Measurements from ENCODE around the gene JDP2.

JDP2 gene

DNA sequence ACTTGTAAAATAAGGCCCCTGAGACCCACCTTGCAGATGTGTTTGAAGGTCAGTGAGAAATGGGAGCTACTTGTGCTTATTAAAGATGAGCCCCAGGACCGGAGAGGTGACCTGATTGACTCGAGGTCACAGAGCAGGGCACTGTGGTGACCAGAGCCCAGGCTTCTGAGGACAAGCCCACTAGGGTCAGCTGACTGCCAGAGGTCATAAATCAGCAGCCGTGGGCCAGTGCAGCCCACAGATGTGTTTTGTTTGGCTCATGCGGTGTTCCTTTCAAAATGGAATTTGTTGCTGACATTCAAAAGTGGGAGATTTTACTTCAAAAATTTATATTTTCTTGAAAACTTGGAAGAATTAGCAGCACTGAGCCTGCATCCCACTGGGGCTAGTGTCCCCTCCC is 24.5 kb downstream of the JDP2 start:
- in situ Hi-C loops (cut with MboI; ENCODE audit: low sequenced_read_pairs), result no loop called here

DNA sequence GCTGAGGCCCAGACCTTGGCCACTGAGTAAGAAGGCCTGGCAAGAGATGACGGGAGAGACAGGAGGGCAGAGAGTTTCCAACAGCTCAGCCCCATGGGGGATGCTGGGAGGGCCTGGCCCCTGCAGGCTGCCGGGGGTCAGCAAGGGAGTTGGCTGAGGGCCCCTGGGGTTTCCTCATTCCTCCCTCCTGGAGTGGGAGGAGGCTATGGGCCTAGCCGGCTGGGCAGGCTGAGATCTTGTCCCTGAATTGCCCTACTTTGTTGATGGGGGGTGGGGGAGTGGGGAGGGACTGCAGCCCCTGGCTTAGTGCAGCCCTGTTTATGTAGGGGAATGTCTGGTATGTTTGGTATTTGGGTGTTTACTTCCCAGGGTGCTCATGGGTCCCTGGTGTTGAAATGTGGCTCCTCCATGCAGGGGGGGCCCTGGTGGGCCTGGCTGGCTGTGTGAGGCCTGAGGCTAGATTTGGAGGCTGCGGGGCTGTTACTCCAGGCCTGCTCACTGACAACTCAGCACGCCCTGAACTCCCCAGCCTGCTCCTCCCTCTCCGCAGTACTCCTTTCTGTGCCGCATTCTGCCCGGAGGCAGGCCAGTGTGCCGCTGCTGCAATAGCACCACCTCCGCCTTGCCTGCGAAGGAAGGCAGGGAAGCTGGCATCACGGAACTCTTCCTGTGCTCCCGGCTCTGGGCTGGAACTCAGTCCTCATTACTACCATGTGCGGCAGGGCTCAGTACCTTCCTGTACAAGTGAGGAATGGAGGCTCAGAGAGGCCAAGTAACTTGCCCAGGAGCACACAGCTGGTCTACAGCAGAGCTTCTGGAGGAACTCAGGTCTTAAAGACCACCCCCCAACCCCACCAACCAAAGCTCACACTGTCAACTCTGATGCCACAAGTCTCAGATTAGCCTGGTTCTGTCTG is 25.3 kb downstream of the JDP2 start:
- in situ Hi-C loops (cut with MboI; ENCODE audit: low sequenced_read_pairs), result no loop called here

DNA sequence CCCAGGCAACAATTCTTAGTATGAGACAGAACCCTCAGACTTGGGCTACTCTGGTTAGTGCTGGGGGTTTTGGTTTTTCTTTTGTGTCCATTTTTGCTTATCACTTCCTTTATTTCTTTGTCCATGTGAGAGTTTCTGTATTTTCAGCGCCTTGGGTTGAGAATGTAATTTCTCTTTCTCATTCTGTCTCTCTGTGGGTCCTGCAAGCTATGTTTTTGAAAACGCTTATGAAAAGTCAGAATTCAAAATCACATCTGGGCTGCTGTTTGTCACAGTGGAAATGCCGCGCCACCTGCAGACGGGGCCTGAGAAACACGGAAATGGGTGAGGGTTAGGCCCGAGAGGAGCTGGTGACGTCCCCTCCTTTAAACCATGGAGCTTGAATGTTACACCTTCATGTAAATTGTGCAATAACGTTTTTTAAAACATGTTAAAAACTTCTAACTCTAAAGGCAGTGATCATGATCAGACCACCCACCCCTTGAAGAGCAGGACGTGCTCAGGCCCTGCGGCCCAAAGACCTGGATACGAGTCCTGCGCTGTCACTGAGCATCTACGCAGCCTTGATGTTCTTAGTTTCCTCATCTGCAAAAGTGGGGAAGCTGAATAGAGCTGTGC is 26.1 kb downstream of the JDP2 start:
- in situ Hi-C loops (cut with MboI; ENCODE audit: low sequenced_read_pairs), result no loop called here

DNA sequence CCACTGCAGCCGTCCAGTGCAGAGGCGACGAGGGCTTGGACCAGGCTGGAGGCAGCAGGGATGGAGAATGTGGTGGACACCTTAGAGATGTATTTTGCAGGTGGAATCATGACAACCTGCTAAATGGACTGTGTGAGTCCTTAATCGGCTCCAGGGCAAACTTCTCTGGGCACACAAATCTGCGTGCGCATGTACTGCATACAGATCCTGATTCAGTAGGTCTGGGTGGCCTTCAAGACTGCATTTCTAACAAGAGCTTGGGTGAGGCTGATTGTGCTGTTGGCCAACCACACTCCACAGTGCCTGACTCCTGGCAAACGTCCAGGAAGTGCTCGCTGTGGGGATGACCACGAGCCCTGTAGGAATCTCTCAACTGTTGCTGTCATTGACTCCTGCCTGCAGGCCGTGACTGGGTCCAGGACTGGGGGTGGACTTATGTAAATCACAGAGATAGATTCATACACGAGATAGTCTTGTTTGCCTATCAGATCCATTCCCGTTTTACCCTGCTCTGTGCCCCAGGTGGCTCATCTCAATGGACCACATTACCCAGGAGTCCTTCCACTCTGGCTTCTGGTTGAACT is 27.2 kb downstream of the JDP2 start:
- in situ Hi-C loops (cut with MboI; ENCODE audit: low sequenced_read_pairs), result no loop called here

DNA sequence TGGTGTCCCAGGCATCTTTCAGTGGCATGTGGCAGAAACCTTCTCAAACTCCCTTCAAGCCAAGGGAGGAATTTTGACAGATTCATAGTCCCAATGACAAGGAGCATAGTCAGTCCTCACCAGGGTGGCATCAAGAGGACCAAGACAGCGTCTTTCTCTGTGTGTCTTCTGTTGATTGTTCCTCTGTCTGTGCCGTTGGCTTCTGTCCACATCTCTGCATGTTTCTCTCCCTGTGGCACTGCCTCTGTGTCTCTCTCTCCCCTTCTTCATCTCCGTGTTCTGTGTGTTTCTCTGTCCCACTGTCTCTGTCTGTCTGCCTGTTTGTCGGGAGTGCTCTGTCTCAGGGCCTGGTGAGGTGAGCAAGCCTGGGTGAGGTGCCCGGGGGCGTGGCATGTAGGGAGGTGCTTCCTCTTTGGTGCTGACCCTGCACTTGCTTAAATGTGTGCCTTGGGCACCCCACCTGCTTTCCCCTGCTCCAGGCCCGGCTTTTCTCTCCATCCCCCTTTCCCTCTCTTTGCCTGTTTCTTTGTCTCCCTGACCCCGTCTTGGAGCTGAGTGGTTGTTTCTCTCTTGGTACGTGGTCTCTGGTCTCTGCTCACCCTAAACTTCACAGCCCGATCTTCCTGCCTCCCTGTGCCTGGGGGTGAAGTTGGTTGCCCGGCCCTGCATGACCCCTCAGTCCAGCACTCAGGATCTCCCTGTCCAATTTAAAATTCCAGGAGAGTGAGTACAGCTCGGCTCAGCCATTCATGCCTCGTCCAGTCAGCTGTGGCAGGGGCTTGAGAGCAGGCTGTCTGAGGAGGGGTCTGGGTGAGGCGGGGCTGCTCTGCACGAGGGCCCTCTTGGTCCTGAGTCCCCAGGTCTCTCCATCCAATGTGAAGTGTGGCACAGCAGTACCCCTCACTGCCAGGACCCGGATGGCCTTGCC is 28.5 kb downstream of the JDP2 start:
- in situ Hi-C loops (cut with MboI; ENCODE audit: low sequenced_read_pairs), result no loop called here

DNA sequence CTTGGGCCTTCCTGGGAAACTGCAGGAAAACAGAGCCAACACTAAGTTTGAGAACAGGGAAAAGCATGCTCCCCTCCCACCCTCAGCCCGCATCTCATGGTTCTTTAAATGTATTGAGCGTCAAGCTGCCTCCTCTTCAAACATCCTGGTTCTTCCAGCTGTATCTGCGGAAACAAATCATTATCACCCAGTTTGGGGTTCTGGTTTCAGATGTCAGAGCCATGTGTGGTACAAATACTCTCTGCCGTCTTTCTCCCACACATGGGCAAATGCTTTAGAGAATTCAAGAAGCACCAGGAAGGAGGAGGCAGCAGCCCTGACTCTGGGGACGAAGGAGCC is 29.1 kb downstream of the JDP2 start:
- in situ Hi-C loops (cut with MboI; ENCODE audit: low sequenced_read_pairs), result no loop called here

DNA sequence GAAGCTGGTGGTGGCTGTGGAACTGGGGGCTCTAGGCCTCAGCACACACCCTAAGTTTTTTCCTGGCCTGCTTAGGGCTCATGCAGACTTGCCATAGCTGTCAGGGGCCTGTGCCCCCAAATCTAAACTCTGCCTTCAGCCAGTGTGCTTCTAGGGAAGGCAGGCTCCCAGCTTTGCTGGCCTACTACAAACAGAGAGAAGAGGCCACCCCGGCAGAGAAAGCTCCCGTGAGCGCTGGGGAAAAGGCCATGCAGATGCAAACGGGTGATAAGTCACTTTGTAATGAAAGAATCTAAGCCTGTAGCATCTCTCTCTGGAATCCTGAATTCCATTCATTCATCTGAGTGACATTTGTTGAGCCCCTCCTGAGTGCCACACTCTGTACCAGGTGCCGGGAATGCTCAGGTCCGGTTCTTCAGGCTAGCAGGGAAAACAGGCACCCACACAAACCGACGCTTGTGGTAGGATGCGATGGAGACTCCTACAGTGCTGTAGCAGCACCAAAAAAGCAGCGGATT is 29.9 kb downstream of the JDP2 start:
- in situ Hi-C loops (cut with MboI; ENCODE audit: low sequenced_read_pairs), result no loop called here

DNA sequence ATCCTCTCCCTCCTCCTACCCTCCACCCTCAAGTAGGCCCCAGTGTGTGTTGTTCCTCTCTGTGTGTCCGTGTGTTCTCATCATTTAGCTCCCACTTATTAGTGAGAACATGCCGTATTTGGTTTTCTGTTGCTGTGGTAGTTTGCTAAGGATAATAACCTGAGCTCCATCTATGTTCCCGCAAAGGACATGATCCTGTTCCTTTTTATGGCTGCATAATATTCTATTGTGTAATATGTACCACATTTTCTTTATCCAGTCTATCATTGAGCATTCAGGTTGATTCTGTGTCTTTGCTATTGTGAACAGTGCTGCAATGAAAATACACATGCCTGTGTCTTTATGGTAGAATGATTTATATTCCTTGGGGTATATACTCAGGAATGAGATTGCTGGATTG is 30.5 kb downstream of the JDP2 start:
- in situ Hi-C loops (cut with MboI; ENCODE audit: low sequenced_read_pairs), result no loop called here

DNA sequence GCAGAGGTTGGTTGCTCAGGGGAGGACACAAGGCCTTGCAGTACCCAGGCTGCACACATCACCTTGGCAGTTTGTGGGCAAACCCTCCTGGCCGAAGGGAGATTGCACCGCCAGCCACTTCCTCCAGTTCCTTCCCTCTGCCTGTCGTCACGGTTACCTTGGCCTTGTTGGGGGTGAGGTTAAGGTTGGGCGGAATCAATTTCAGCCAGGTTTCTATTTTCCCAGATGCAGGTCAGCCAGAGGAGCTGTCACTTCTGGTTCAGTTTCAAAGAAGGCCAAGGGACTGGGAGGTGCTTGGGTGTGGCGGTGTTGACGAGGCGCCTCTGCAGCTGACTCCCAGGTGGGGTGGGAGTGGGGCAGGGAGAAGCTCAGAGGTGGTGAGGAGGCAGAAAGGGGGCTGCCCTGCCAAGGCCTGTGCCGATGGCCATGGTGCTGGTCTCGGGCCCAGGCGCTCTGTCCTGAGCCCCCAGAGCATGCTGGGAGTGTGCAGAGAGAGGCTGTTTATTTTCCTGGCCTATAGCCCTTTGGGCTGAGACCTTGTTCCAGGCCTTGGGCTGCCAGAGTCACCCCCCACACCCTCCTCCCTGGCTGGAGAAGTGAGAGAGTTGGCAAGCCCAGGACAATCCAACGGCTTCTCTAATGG is 31.4 kb downstream of the JDP2 start:
- in situ Hi-C loops (cut with MboI; ENCODE audit: low sequenced_read_pairs), result no loop called here

DNA sequence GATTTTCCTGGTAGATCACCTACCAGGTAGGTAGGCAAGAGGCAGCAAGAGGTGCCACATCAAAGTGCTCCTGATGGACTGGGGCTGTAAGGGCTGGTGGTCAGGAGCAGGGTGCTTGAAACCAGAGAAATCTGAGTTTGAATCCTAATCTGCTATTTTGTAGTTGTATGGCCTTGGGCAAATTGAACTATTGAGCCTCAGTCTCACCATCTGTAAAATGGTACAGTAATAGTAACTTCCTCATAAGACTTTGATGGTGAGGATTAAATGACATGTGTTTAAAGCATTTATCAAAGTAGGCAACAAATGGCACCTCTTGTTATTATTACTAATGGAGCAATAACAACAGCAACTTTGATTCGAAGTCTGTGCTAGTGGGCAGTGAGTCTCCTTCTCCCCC is 32.0 kb downstream of the JDP2 start:
- in situ Hi-C loops (cut with MboI; ENCODE audit: low sequenced_read_pairs), result no loop called here

DNA sequence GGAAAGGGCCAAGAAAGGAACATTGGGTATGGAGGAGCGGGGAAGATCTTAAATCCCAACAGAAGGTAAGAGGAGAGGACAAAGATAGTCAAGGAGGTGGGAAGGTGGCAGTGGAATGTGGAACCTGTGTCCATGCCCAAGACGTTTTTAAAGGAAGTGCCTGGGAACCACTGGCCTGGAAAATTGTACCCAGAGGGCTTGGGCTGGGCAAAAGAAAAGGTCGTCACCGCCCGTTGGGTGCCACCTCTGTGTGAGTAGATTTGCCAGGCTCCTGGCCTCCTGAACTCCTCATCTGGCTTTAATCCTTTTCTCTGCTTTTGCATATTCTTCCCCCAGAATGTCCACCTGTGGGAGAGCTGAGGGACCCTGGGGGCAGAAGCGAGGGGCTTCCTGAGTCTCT is 32.6 kb downstream of the JDP2 start:
- in situ Hi-C loops (cut with MboI; ENCODE audit: low sequenced_read_pairs), result no loop called here

DNA sequence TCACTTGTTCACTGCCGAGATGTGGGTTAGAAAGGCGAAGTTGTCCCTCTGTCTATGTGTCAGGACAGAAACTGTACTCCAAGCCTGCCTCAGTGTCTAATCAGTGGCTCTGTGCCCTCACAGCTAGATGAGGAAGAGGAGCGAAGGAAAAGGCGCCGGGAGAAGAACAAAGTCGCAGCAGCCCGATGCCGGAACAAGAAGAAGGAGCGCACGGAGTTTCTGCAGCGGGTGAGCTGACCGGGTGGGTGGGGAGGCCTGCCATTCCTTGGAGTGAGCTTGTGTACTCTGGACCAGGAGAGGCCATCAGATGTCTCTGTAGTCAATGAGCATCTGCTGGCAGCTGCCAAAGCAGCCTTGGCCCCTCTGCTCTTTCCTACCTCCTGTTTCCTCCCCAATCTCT is 33.5 kb downstream of the JDP2 start:
- in situ Hi-C loops (cut with MboI; ENCODE audit: low sequenced_read_pairs), result no loop called here

DNA sequence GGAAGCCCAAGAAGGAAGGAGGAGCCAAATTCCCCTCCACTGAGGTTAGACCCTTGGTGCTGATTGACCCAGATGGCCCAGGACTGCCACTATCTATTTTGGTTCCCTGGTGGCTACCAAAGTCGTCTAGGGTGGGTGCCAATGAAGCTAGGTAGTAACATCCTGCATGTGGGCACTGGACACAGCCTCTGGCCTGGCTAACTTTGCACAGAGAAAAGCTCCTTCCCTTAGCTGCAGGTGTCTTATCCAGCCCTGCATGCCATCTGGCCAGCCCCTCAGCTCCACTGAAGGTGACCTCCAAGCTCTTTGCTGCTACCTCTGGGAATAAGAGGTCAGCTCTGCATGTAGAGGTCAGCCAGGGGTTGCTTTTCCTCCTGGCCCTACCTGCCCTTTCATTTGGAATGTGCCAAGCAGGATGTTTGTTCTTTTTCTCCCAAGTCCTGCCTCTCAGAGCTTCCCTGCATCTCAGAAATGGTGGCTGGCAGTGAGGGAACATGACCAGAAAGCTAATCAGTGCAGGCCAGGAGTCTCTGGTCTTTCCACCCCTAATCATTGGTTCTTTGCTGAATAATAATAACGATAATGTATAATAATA is 34.0 kb downstream of the JDP2 start:
- in situ Hi-C loops (cut with MboI; ENCODE audit: low sequenced_read_pairs), result no loop called here

DNA sequence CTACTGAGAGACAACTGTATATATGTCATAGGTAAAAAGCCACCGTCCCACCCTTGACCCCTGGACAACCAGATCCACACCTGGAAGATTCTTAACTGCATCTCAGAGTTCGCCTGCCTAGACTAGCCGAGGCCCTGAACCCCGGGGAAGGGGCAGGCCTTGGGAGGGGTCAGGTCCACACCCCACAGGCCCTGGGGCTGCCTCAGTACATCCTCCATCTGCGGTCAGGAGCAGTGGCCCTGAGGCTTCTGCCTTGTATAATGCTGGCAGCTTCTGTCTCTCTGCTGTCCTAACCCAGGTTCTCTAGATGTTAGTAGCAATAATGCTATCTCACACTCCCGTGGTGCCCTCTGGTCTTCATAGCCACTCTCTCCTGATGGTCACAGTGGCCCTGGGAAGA is 36.8 kb downstream of the JDP2 start:
- in situ Hi-C loops (cut with MboI; ENCODE audit: low sequenced_read_pairs), result no loop called here

DNA sequence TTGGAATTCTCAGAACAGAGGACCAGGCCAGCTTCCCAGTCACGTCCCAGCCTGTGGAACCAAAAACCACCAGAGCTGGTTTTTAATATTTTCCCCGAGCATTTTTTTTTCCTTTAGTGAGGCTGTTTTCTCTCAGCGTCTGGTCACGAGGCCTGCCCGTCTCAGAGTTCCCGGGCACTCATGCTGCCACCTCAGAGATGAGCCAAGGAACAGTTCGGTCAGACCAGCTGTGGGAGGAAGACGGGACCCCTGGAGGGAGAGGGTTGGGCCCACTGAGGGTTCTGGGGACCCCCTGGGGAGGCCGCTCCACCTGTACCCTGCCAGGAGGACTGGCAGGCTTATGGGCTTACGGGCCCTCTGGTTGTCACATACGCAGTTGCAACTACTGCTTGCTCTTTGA is 39.9 kb downstream of the JDP2 start:
- in situ Hi-C loops (cut with MboI; ENCODE audit: low sequenced_read_pairs), result no loop called here

DNA sequence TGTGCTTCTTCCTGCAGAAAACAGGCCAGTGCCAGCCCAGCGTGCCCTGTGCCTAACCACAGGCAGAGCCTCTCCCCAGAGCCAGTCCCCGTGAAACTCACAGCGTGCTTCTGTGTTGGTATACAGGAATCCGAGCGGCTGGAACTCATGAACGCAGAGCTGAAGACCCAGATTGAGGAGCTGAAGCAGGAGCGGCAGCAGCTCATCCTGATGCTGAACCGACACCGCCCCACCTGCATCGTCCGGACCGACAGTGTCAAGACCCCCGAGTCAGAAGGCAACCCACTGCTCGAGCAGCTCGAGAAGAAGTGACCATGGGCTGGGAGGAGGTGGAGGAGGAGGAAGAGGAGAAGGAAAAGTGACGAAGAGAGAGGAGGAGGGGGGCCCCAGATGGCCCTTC is 41.3 kb downstream of the JDP2 start:
- in situ Hi-C loops (cut with MboI; ENCODE audit: low sequenced_read_pairs), result no loop called here

DNA sequence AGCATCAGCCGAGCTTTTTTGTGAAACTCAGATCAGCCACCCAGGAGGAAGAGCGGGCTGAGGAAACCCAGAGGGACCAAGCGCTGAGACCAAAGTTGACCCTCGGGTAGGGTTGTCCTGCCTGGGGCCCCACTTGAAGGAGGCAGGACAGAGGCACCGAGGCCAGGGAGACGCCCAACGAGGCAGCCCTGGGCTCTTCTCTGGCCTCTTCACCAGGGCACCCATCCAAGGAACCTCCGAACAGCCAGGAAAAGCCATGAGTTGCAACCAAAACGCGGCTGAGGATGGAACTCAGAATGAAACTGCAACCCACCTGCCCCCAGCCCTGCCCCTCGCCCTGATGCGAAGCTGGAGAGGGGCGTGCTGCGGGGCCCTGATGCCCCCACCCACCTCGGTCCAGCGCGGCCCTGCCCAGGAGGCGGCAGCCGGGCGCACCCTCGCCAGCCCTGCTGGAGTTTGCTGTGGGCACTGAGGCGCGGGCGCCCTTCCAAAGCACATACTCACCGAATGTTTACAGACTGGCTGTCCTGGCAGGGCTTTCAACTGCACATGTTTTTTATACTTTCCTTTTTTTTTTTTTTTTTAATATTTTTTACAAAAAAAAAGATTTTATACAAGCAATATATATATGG is 41.9 kb downstream of the JDP2 start:
- in situ Hi-C loops (cut with MboI; ENCODE audit: low sequenced_read_pairs), result no loop called here

DNA sequence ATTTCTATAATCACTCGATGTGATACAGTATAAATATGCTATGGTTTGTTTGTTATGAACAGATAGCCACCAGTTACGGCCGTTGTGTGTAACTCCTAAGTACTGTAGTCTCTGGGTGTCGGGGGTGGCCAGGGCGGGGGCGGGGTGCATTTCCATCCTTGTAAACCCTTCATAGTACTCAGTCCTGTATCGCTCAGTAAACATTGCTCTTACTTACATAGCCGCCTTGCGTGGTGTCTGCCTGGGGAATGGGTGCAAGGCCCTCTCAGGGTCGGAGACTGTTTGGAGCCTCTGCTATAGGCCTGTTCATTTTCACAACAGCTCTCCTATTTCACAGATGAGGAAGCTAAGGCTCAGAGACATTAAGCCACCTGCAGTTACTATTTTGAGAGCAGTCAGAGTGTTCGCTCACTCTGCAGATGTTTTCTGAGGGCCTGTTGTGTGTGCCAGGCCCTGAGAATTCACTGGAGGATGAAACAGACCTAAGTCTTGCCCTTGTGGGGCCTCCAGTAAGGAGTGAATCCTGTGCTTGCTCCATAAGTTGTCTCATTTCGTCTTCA is 42.5 kb downstream of the JDP2 start:
- in situ Hi-C loops (cut with MboI; ENCODE audit: low sequenced_read_pairs), result no loop called here

DNA sequence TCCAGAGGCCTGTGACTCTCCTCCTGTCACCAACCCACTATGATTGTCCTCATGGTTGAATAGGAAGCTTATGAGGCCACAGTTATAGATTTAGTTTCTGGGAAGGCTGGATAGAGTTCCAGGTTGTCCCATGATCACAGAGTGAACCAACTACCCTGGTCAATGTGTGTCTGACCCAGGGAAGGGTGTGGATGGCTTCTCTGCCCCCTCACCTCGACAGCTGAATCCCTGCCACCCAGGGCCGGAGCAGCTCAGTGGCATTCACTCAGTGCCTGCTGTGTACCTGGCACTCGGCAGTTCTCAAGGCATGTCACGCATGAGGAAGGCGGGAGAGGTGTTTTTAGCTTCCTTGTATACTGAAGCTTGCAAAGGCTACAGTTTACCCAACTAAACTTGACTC is 43.2 kb downstream of the JDP2 start:
- in situ Hi-C loops (cut with MboI; ENCODE audit: low sequenced_read_pairs), result no loop called here
